CD14-positive monocyte (primary cell): ENCODE data around the gene STX3. TPM values are rescaled to one million over a fixed set of nuclear protein-coding genes. Genes with fewer than 3 reads are reported as not detected.

Experiments
- DNase-seq, 3 donors: peaks; one replicate each; pipeline ENCODE4 v3.0.0-alpha.2; 2011 to 2022
- H2AFZ ChIP-seq: 2 replicates; pipeline ENCODE4 v1.6.0; 2012; ENCODE audit warnings: mild to moderate bottlenecking, low read depth, low read length, inconsistent platforms; ENCODE audit not compliant: insufficient read depth, poor library complexity, severe bottlenecking
- H3K27ac ChIP-seq, 2 donors: 1 replicate in 1 of 2; 2 replicates in 1 of 2; pipeline ENCODE4 v1.5.1; 2012 to 2013; ENCODE audit warnings: low read length in 2 of 2, control low read depth in 1 of 2, inconsistent platforms in 1 of 2, low read depth in 1 of 2, mild to moderate bottlenecking in 1 of 2
- H3K27me3 ChIP-seq, 2 donors: one replicate each; pipeline versions ENCODE4 v1.6.0 to v1.6.1; 2011 to 2013; ENCODE audit warnings: low read length in 2 of 2; ENCODE audit not compliant: control insufficient read depth in 2 of 2, insufficient read depth in 2 of 2
- H3K36me3 ChIP-seq, 2 donors: replicated peaks in 1 of 2; 1 replicate in 1 of 2; 2 replicates in 1 of 2; pipeline versions ENCODE4 v1.5.1 to v1.6.1; 2012 to 2013; ENCODE audit warnings: low read length in 2 of 2, control low read depth in 1 of 2, inconsistent platforms in 1 of 2, mild to moderate bottlenecking in 1 of 2; ENCODE audit not compliant: insufficient read depth in 2 of 2, control insufficient read depth in 1 of 2
- H3K4me1 ChIP-seq, 2 donors: 1 replicate in 1 of 2; 2 replicates in 1 of 2; pipeline versions ENCODE4 v1.5.1 to v1.6.1; 2012 to 2013; ENCODE audit warnings: low read length in 2 of 2, control low read depth in 1 of 2, inconsistent platforms in 1 of 2, mild to moderate bottlenecking in 1 of 2, moderate library complexity in 1 of 2; ENCODE audit not compliant: insufficient read depth in 2 of 2, control insufficient read depth in 1 of 2
- H3K4me2 ChIP-seq: replicated peaks from 2 replicates; pipeline ENCODE3; 2012; ENCODE audit warnings: low read length, moderate library complexity, mild to moderate bottlenecking; ENCODE audit not compliant: poor library complexity, severe bottlenecking; ENCODE audit errors: extremely low read depth
- H3K4me3 ChIP-seq, 3 experiments: fragments of 200-600 bp in 1 of 3; sonication (generic) in 1 of 3; replicated peaks in 1 of 3; 1 replicate in 2 of 3; 2 replicates in 1 of 3; pipeline ENCODE4 v1.5.1; 2011 to 2013; ENCODE audit warnings: low read length in 3 of 3, mild to moderate bottlenecking in 3 of 3, control low read depth in 2 of 3, low read depth in 2 of 3, inconsistent platforms in 1 of 3, moderate library complexity in 1 of 3
- H3K79me2 ChIP-seq: 2 replicates; pipeline ENCODE4 v1.6.0; 2012; ENCODE audit warnings: mild to moderate bottlenecking, control low read depth, inconsistent platforms, low read length, moderate library complexity; ENCODE audit not compliant: insufficient read depth
- H3K9ac ChIP-seq: 2 replicates; pipeline ENCODE4 v1.6.0; 2017; ENCODE audit warnings: low read length, mild to moderate bottlenecking; ENCODE audit not compliant: insufficient read depth, poor library complexity, severe bottlenecking
- H3K9me3 ChIP-seq, 2 donors: replicated peaks in 1 of 2; 1 replicate in 1 of 2; 2 replicates in 1 of 2; pipeline versions ENCODE4 v1.5.1 to v1.6.1; 2012 to 2013; ENCODE audit warnings: low read length in 2 of 2, control low read depth in 1 of 2; ENCODE audit not compliant: control insufficient read depth in 1 of 2, insufficient read depth in 1 of 2
- H4K20me1 ChIP-seq: 2 replicates; pipeline ENCODE4 v1.6.0; 2012; ENCODE audit warnings: mild to moderate bottlenecking, low read length, control low read depth, moderate library complexity; ENCODE audit not compliant: insufficient read depth
- H3K27ac Mint-ChIP-seq, 7 donors: one replicate each; pipeline ENCODE4 v1.8.0; 2020; ENCODE audit warnings: mild to moderate bottlenecking in 7 of 7, mixed read lengths in 7 of 7, moderate library complexity in 6 of 7, inconsistent platforms in 2 of 7
- H3K27me3 Mint-ChIP-seq, 3 donors: one replicate each; pipeline ENCODE4 v1.8.0; 2021 to 2022; ENCODE audit warnings: low read depth in 3 of 3, mild to moderate bottlenecking in 3 of 3, mixed read lengths in 3 of 3, moderate library complexity in 3 of 3, inconsistent platforms in 1 of 3
- H3K36me3 Mint-ChIP-seq, 2 donors: one replicate each; pipeline ENCODE4 v1.8.0; 2020; ENCODE audit warnings: mixed read lengths in 2 of 2, inconsistent platforms in 1 of 2, mild to moderate bottlenecking in 1 of 2
- H3K4me1 Mint-ChIP-seq: one replicate; pipeline ENCODE4 v1.8.0; 2020; ENCODE audit warnings: mild to moderate bottlenecking, mixed read lengths
- H3K4me3 Mint-ChIP-seq, 2 donors: one replicate each; pipeline ENCODE4 v1.8.0; 2020; ENCODE audit warnings: mild to moderate bottlenecking in 2 of 2, mixed read lengths in 2 of 2, moderate library complexity in 1 of 2
- H3K9me3 Mint-ChIP-seq, 7 donors: one replicate each; pipeline ENCODE4 v1.8.0; 2020 to 2022; ENCODE audit warnings: mixed read lengths in 7 of 7, mild to moderate bottlenecking in 6 of 7, moderate library complexity in 6 of 7, inconsistent platforms in 2 of 7
- WGBS: methylation state at CpG from one replicate; pipeline ENCODE4 v1.1.5; 2013; ENCODE audit warnings: missing lambda C conversion rate; ENCODE audit not compliant: insufficient coverage; 5-methylcytosine and 5-hydroxymethylcytosine counted together
- intact Hi-C, 2 donors: fragments of 100-400 bp; cut with micrococcal nuclease; formaldehyde crosslinking; loops; one replicate each; pipeline versions ENCODE4 v1.15.0 to v1.15.1; 2023
- polyA plus RNA-seq, 3 donors: library from polyadenylated mRNA; depleted of rRNA in 1 of 3; unstranded in 2 of 3; stranded (reverse) in 1 of 3; fragments of 300-500 nt in 2 of 3; fragments of >200 nt in 1 of 3; fragmentation: Illumina TruSeq in 2 of 3; gene quantifications; 1 replicate in 2 of 3; 2 replicates in 1 of 3; pipeline ENCODE4 v1.2.3, GENCODE V29; 2012 to 2021
- TF ChIP-seq, protein P1 (sequence below): fragments of 200-600 bp; IDR thresholded peaks from one replicate; pipeline ENCODE4 v1.8.0; 2022; ENCODE audit warnings: antibody characterized with exemption, mild to moderate bottlenecking

STX3 gene
- polyA plus RNA-seq, 3 donors = 22.4 to 50.9 (median 25.4) TPM

DNA sequence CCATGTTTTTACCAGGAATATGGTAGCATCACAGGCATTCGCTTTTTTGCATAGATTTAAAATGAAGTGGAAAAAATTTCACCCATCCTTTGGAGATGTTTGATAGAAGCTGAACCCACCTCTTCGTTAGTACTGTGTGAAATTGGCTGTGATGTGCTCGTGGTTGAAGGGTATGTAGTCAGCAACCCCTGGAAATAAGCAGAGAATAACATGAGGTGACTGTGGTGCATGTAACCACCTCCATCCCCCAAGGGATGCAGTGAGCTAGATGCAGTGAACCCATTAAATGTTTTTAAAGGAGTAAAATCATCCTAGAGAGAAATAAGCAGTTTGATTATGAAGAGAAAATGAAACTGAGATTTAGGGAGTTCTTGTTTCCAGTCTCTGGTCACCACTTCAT, 74.2 kb downstream of the STX3 start:
- Histone ChIP-seq H4K20me1 (no peaks in the 10 kb centered on the region), H3K27ac (no peak overlapping the region), H3K79me2 (no peaks in the 10 kb centered on the region), H2AFZ (no peak overlapping the region), H3K27me3 (no peaks in the 10 kb centered on the region), H3K4me3 (no peak overlapping the region), H3K36me3 (no peaks in the 10 kb centered on the region), H3K4me2 (no peak overlapping the region), H3K9ac (no peak overlapping the region), H3K9me3 (no peaks in the 10 kb centered on the region), H3K4me1 (peaks cover 6 to 10% of the 10 kb centered on the region in 2 donors)
- WGBS = no CpG with 5 or more reads among the region's 3 CpGs
- Mint-ChIP-seq H3K9me3 (no peaks in the 10 kb centered on the region), H3K4me3 (no peak overlapping the region), H3K27me3 (peaks cover 0 to 3% (median 0%) of the 10 kb centered on the region in 3 donors), H3K27ac (peak overlapping the region in 1 of 7 donors; percentile 42), H3K36me3 (no peaks in the 10 kb centered on the region), H3K4me1 (peaks cover 16% of the 10 kb centered on the region)
- DNase-seq = no peak
- intact Hi-C loops = loop anchor here in 1 of 2 donors (10.0 kb wide), 3 partner anchors 85 to 425 kb away; no protein-coding TSS in a partner anchor
- TF ChIP-seq, protein P1, sequence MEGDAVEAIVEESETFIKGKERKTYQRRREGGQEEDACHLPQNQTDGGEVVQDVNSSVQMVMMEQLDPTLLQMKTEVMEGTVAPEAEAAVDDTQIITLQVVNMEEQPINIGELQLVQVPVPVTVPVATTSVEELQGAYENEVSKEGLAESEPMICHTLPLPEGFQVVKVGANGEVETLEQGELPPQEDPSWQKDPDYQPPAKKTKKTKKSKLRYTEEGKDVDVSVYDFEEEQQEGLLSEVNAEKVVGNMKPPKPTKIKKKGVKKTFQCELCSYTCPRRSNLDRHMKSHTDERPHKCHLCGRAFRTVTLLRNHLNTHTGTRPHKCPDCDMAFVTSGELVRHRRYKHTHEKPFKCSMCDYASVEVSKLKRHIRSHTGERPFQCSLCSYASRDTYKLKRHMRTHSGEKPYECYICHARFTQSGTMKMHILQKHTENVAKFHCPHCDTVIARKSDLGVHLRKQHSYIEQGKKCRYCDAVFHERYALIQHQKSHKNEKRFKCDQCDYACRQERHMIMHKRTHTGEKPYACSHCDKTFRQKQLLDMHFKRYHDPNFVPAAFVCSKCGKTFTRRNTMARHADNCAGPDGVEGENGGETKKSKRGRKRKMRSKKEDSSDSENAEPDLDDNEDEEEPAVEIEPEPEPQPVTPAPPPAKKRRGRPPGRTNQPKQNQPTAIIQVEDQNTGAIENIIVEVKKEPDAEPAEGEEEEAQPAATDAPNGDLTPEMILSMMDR = no peak

DNA sequence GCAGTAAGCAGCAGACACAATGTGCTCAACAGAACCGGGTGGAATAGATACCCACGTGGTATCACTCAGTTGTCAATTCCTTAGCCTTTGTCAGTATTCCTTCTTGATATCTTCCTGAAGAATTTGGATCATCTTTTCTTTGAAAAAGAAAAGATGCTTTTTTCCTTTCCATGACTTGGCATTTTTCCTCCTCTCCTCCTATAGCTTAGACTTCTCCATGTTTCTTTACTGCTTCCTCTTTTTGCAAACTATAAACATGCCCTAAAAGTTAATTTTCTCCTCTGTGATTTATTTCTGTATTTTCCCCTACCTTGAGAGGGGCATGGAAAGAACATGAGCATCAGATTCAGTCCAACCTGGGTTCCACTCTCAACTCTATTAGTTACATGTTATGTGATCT, 78.4 kb downstream of the STX3 start:
- H3K79me2 ChIP-seq = no peaks in the 10 kb centered on the region
- TF ChIP-seq, protein P1 = no peak
- H3K4me3 ChIP-seq = no peak overlapping the region
- no peak overlapping the region for H3K27ac ChIP-seq
- peak in 1 of 3 donors; percentile 7 for DNase-seq
- H3K9me3 ChIP-seq = no peaks in the 10 kb centered on the region
- no peaks in the 10 kb centered on the region for H3K36me3 ChIP-seq
- H3K27me3 ChIP-seq = no peaks in the 10 kb centered on the region
- no CpG with 5 or more reads among the region's 2 CpGs for WGBS
- no peak overlapping the region for H3K4me2 ChIP-seq
- Mint-ChIP-seq H3K27ac (no peak overlapping the region), H3K4me3 (no peak overlapping the region), H3K9me3 (peaks cover 0 to 3% (median 0%) of the 10 kb centered on the region in 7 donors), H3K4me1 (peaks cover 17% of the 10 kb centered on the region), H3K36me3 (no peaks in the 10 kb centered on the region), H3K27me3 (no peaks in the 10 kb centered on the region)
- no peaks in the 10 kb centered on the region for H4K20me1 ChIP-seq
- H3K4me1 ChIP-seq = peaks cover 6 to 12% of the 10 kb centered on the region in 2 donors
- intact Hi-C loops = no loop called here
- no peak overlapping the region for H2AFZ ChIP-seq
- no peak overlapping the region for H3K9ac ChIP-seq
